Thymus (tissue), 2 donors: ENCODE results near the gene KCNK4. TPM values are rescaled to one million over a fixed set of nuclear protein-coding genes. Genes with fewer than 3 reads are reported as not detected.

Experiments used
- polyA plus RNA-seq: library from polyadenylated mRNA; stranded (reverse); fragments of 200-250 nt; gene quantifications from one replicate; pipeline ENCODE4 v1.2.3, GENCODE V29; 2013
- total RNA-seq: library from RNA; stranded (reverse); fragments of 120-200 nt; gene quantifications from one replicate; pipeline ENCODE4 v1.2.4, GENCODE V29; 2013
- donor health status: healthy.

KCNK4 gene
- total and polyA plus RNA-seq, 2 donors = not detected

Other genes with a start within 250 kb of the KCNK4 start
- gene MACROD1, start 125.2 kb upstream of the KCNK4 start, total RNA-seq = 16.6 TPM
- 9.7 TPM for gene MACROD1, start 125.2 kb upstream of the KCNK4 start, polyA plus RNA-seq
- 94.1 TPM for gene STIP1, start 105.1 kb upstream of the KCNK4 start, total RNA-seq
- gene STIP1, start 105.1 kb upstream of the KCNK4 start, polyA plus RNA-seq = 46.7 TPM
- gene FERMT3, start 84.6 kb upstream of the KCNK4 start, total RNA-seq = 74.5 TPM
- 91.0 TPM for gene FERMT3, start 84.6 kb upstream of the KCNK4 start, polyA plus RNA-seq
- 45.1 TPM for gene TRPT1, start 65.1 kb upstream of the KCNK4 start, total RNA-seq
- 66.7 TPM for gene TRPT1, start 65.1 kb upstream of the KCNK4 start, polyA plus RNA-seq
- gene NUDT22, start 65.0 kb upstream of the KCNK4 start, total RNA-seq = 48.7 TPM
- gene NUDT22, start 65.0 kb upstream of the KCNK4 start, polyA plus RNA-seq = 93.2 TPM
- 18.1 TPM for gene DNAJC4, start 60.8 kb upstream of the KCNK4 start, total RNA-seq
- 134 TPM for gene DNAJC4, start 60.8 kb upstream of the KCNK4 start, polyA plus RNA-seq
- 16.0 TPM for gene VEGFB, start 56.7 kb upstream of the KCNK4 start, total RNA-seq
- 70.2 TPM for gene VEGFB, start 56.7 kb upstream of the KCNK4 start, polyA plus RNA-seq
- gene FKBP2, start 50.2 kb upstream of the KCNK4 start, total RNA-seq = 45.0 TPM
- gene FKBP2, start 50.2 kb upstream of the KCNK4 start, polyA plus RNA-seq = 128 TPM
- gene PPP1R14B, start 44.4 kb upstream of the KCNK4 start, total RNA-seq = 106 TPM
- gene PPP1R14B, start 44.4 kb upstream of the KCNK4 start, polyA plus RNA-seq = 105 TPM
- gene PLCB3, start 39.8 kb upstream of the KCNK4 start, total RNA-seq = 5.8 TPM
- gene PLCB3, start 39.8 kb upstream of the KCNK4 start, polyA plus RNA-seq = 7.3 TPM
- gene BAD, start 6.6 kb upstream of the KCNK4 start, total RNA-seq = 65.8 TPM
- 64.1 TPM for gene BAD, start 6.6 kb upstream of the KCNK4 start, polyA plus RNA-seq
- 7.3 TPM for gene GPR137, start 5.5 kb upstream of the KCNK4 start, total RNA-seq
- 18.5 TPM for gene GPR137, start 5.5 kb upstream of the KCNK4 start, polyA plus RNA-seq
- gene CATSPERZ, start 9.1 kb downstream of the KCNK4 start, total RNA-seq = 0.19 TPM
- gene CATSPERZ, start 9.1 kb downstream of the KCNK4 start, polyA plus RNA-seq = 0.78 TPM
- 20.5 TPM for gene ESRRA, start 14.2 kb downstream of the KCNK4 start, total RNA-seq
- gene ESRRA, start 14.2 kb downstream of the KCNK4 start, polyA plus RNA-seq = 48.0 TPM
- gene TRMT112, start 26.3 kb downstream of the KCNK4 start, total RNA-seq = 353 TPM
- 294 TPM for gene TRMT112, start 26.3 kb downstream of the KCNK4 start, polyA plus RNA-seq
- 222 TPM for gene PRDX5, start 26.8 kb downstream of the KCNK4 start, total RNA-seq
- gene PRDX5, start 26.8 kb downstream of the KCNK4 start, polyA plus RNA-seq = 286 TPM
- gene CCDC88B, start 48.9 kb downstream of the KCNK4 start, total RNA-seq = 26.9 TPM
- 480 TPM for gene CCDC88B, start 48.9 kb downstream of the KCNK4 start, polyA plus RNA-seq
- gene RPS6KA4, start 67.9 kb downstream of the KCNK4 start, total RNA-seq = 17.8 TPM
- gene RPS6KA4, start 67.9 kb downstream of the KCNK4 start, polyA plus RNA-seq = 24.6 TPM